ENCODE measurements around the gene PTPRN2.

GRCh38 chr7:158164101-158165095, 423.2 kb downstream of the PTPRN2 start:
- no peak for TF ChIP-seq CTCF (IDR thresholded peaks at IDR 0.05; ENCODE audit: low read depth, low read length)
- TF ChIP-seq POLR2A (IDR thresholded peaks at IDR 0.05; ENCODE audit: extremely low read depth, insufficient read length) = no peak
- TF ChIP-seq MYC (IDR thresholded peaks at IDR 0.05; ENCODE audit: low read depth, low read length) = no peak
